ENCODE results near the gene ZMIZ1.
A peak's percentile ranks its signal among the peaks of the same experiment; 100 is the strongest.

The ZMIZ1 gene

GRCh38 chr10:79023240-79024162, 45.3 kb upstream of the ZMIZ1 start:
- Histone ChIP-seq H4K8ac (ENCODE audit: low read length) (no peak overlapping the region), H4K91ac (ENCODE audit: low read length) (no peak overlapping the region), H3K9me3 (ENCODE audit: control insufficient read depth, low read length) (no peaks in the 10 kb centered on the region), H2AK5ac (ENCODE audit: low read length, severe bottlenecking) (no peak overlapping the region), H3K36me3 (ENCODE audit: control insufficient read depth in 1 of 2, insufficient read depth in 2 of 2, low read depth in 1 of 2, low read length in 2 of 2) (no peaks in the 10 kb centered on the region), H2BK12ac (ENCODE audit: low read length in 2 of 2) (no peak overlapping the region), H3K27me3 (ENCODE audit: control insufficient read depth in 1 of 2, insufficient read depth in 1 of 2, low read length in 2 of 2) (peaks cover 0 to 21% of the 10 kb centered on the region in 2 experiments), H2AFZ (ENCODE audit: low read depth, low read length) (no peak overlapping the region), H3K14ac (ENCODE audit: low read length in 2 of 2) (no peak overlapping the region), H3K23ac (ENCODE audit: low read length in 2 of 2) (no peak overlapping the region), H3K4me3 (ENCODE audit: insufficient read depth in 1 of 2, low read depth in 1 of 2, low read length in 2 of 2) (no peak overlapping the region), H2BK120ac (ENCODE audit: low read depth, low read length) (no peak overlapping the region), H3K4ac (ENCODE audit: low read depth in 1 of 2, low read length in 2 of 2) (no peak overlapping the region), H3K4me2 (ENCODE audit: low read length, poor library complexity, severe bottlenecking) (no peak overlapping the region), H3K79me1 (replicated peaks; ENCODE audit: low read length, poor library complexity, severe bottlenecking) (no peaks in the 10 kb centered on the region), H3K27ac (ENCODE audit: low read length, poor library complexity, severe bottlenecking) (no peak overlapping the region), H2BK5ac (ENCODE audit: low read depth, low read length, poor library complexity, severe bottlenecking) (no peak overlapping the region), H3K9ac (ENCODE audit: low read length) (no peak overlapping the region), H3K4me1 (ENCODE audit: control insufficient read depth, insufficient read depth, low read depth, low read length) (peaks cover 4% of the 10 kb centered on the region), H2BK15ac (ENCODE audit: low read depth, poor library complexity, severe bottlenecking) (peak overlapping the region; percentile 20), H3K18ac (ENCODE audit: low read depth in 1 of 2, low read length in 2 of 2) (no peak overlapping the region)
- DNase-seq: no peak
- 90% methylated on average over 12 of the region's 13 CpGs for WGBS

- no peak overlapping the region for H3K27ac ChIP-seq (ENCODE audit: low read length, poor library complexity, severe bottlenecking)
- H3K14ac ChIP-seq (ENCODE audit: low read length in 2 of 2): no peak overlapping the region
- H3K36me3 ChIP-seq (ENCODE audit: control insufficient read depth in 1 of 2, insufficient read depth in 2 of 2, low read depth in 1 of 2, low read length in 2 of 2): no peaks in the 10 kb centered on the region
- H3K9ac ChIP-seq (ENCODE audit: low read length): no peak overlapping the region
- no peak overlapping the region for H3K4ac ChIP-seq (ENCODE audit: low read depth in 1 of 2, low read length in 2 of 2)
- H2BK5ac ChIP-seq (ENCODE audit: low read depth, low read length, poor library complexity, severe bottlenecking): no peak overlapping the region
- no peak for DNase-seq
- no peak overlapping the region for H3K18ac ChIP-seq (ENCODE audit: low read depth in 1 of 2, low read length in 2 of 2)
- peaks cover 0 to 24% of the 10 kb centered on the region in 2 experiments for H3K27me3 ChIP-seq (ENCODE audit: control insufficient read depth in 1 of 2, insufficient read depth in 1 of 2, low read length in 2 of 2)
- H2AFZ ChIP-seq (ENCODE audit: low read depth, low read length): no peak overlapping the region
- H3K4me2 ChIP-seq (ENCODE audit: low read length, poor library complexity, severe bottlenecking): no peak overlapping the region
- no peak overlapping the region for H2BK120ac ChIP-seq (ENCODE audit: low read depth, low read length)
- H4K91ac ChIP-seq (ENCODE audit: low read length): no peak overlapping the region
- no peak overlapping the region for H2AK5ac ChIP-seq (ENCODE audit: low read length, severe bottlenecking)
- no peak overlapping the region for H4K8ac ChIP-seq (ENCODE audit: low read length)
- no peak overlapping the region for H2BK15ac ChIP-seq (ENCODE audit: low read depth, poor library complexity, severe bottlenecking)
- H3K9me3 ChIP-seq (ENCODE audit: control insufficient read depth, low read length): no peaks in the 10 kb centered on the region
- H3K4me3 ChIP-seq (ENCODE audit: insufficient read depth in 1 of 2, low read depth in 1 of 2, low read length in 2 of 2): no peak overlapping the region
- H3K79me1 ChIP-seq (replicated peaks; ENCODE audit: low read length, poor library complexity, severe bottlenecking): no peaks in the 10 kb centered on the region
- H3K4me1 ChIP-seq (ENCODE audit: control insufficient read depth, insufficient read depth, low read depth, low read length): peaks cover 4% of the 10 kb centered on the region
- 92% methylated on average over 6 of the region's 6 CpGs for WGBS
- no peak overlapping the region for H2BK12ac ChIP-seq (ENCODE audit: low read length in 2 of 2)
- no peak overlapping the region for H3K23ac ChIP-seq (ENCODE audit: low read length in 2 of 2)
Observed at GRCh38 chr10:79024296-79024695, 44.5 kb upstream of the ZMIZ1 start.

- no peaks in the 10 kb centered on the region for H3K79me1 ChIP-seq (replicated peaks; ENCODE audit: low read length, poor library complexity, severe bottlenecking)
- H3K4ac ChIP-seq (ENCODE audit: low read depth in 1 of 2, low read length in 2 of 2): no peak overlapping the region
- H3K4me1 ChIP-seq (ENCODE audit: control insufficient read depth, insufficient read depth, low read depth, low read length): peaks cover 4% of the 10 kb centered on the region
- no peak overlapping the region for H3K4me3 ChIP-seq (ENCODE audit: insufficient read depth in 1 of 2, low read depth in 1 of 2, low read length in 2 of 2)
- H2BK120ac ChIP-seq (ENCODE audit: low read depth, low read length): no peak overlapping the region
- H2AFZ ChIP-seq (ENCODE audit: low read depth, low read length): no peak overlapping the region
- H3K9ac ChIP-seq (ENCODE audit: low read length): no peak overlapping the region
- H3K9me3 ChIP-seq (ENCODE audit: control insufficient read depth, low read length): no peaks in the 10 kb centered on the region
- no peak overlapping the region for H3K27ac ChIP-seq (ENCODE audit: low read length, poor library complexity, severe bottlenecking)
- H2BK15ac ChIP-seq (ENCODE audit: low read depth, poor library complexity, severe bottlenecking): no peak overlapping the region
- no peak overlapping the region for H2BK12ac ChIP-seq (ENCODE audit: low read length in 2 of 2)
- no peak overlapping the region for H3K14ac ChIP-seq (ENCODE audit: low read length in 2 of 2)
- no peaks in the 10 kb centered on the region for H3K36me3 ChIP-seq (ENCODE audit: control insufficient read depth in 1 of 2, insufficient read depth in 2 of 2, low read depth in 1 of 2, low read length in 2 of 2)
- no peak overlapping the region for H3K4me2 ChIP-seq (ENCODE audit: low read length, poor library complexity, severe bottlenecking)
- H2AK5ac ChIP-seq (ENCODE audit: low read length, severe bottlenecking): no peak overlapping the region
- H4K8ac ChIP-seq (ENCODE audit: low read length): no peak overlapping the region
- WGBS: 69% methylated on average over 5 of the region's 5 CpGs
- H3K18ac ChIP-seq (ENCODE audit: low read depth in 1 of 2, low read length in 2 of 2): peak overlapping the region in 1 of 2 experiments; percentile 5
- peaks cover 2 to 29% of the 10 kb centered on the region in 2 experiments for H3K27me3 ChIP-seq (ENCODE audit: control insufficient read depth in 1 of 2, insufficient read depth in 1 of 2, low read length in 2 of 2)
- no peak overlapping the region for H2BK5ac ChIP-seq (ENCODE audit: low read depth, low read length, poor library complexity, severe bottlenecking)
- DNase-seq: no peak
- no peak overlapping the region for H3K23ac ChIP-seq (ENCODE audit: low read length in 2 of 2)
- H4K91ac ChIP-seq (ENCODE audit: low read length): no peak overlapping the region
Observed at GRCh38 chr10:79024720-79025198, 44.0 kb upstream of the ZMIZ1 start.

GRCh38 chr10:79025199-79025832, 43.5 kb upstream of the ZMIZ1 start:
- Histone ChIP-seq H3K4me3 (ENCODE audit: insufficient read depth in 1 of 2, low read depth in 1 of 2, low read length in 2 of 2) (no peak overlapping the region), H2BK120ac (ENCODE audit: low read depth, low read length) (no peak overlapping the region), H3K27ac (ENCODE audit: low read length, poor library complexity, severe bottlenecking) (no peak overlapping the region), H2AFZ (ENCODE audit: low read depth, low read length) (no peak overlapping the region), H2AK5ac (ENCODE audit: low read length, severe bottlenecking) (no peak overlapping the region), H3K79me1 (replicated peaks; ENCODE audit: low read length, poor library complexity, severe bottlenecking) (no peaks in the 10 kb centered on the region), H3K4me1 (ENCODE audit: control insufficient read depth, insufficient read depth, low read depth, low read length) (peaks cover 4% of the 10 kb centered on the region), H2BK5ac (ENCODE audit: low read depth, low read length, poor library complexity, severe bottlenecking) (no peak overlapping the region), H4K8ac (ENCODE audit: low read length) (peak overlapping the region; percentile 57), H2BK12ac (ENCODE audit: low read length in 2 of 2) (peak overlapping the region in 1 of 2 experiments; percentile 6), H3K4ac (ENCODE audit: low read depth in 1 of 2, low read length in 2 of 2) (no peak overlapping the region), H3K14ac (ENCODE audit: low read length in 2 of 2) (peak overlapping the region in 1 of 2 experiments; percentile 23), H4K91ac (ENCODE audit: low read length) (peak overlapping the region; percentile 14), H3K23ac (ENCODE audit: low read length in 2 of 2) (no peak overlapping the region), H3K9ac (ENCODE audit: low read length) (no peak overlapping the region), H3K4me2 (ENCODE audit: low read length, poor library complexity, severe bottlenecking) (no peak overlapping the region), H2BK15ac (ENCODE audit: low read depth, poor library complexity, severe bottlenecking) (no peak overlapping the region), H3K36me3 (ENCODE audit: control insufficient read depth in 1 of 2, insufficient read depth in 2 of 2, low read depth in 1 of 2, low read length in 2 of 2) (no peaks in the 10 kb centered on the region), H3K18ac (ENCODE audit: low read depth in 1 of 2, low read length in 2 of 2) (peak overlapping the region; percentile 6 to 32), H3K9me3 (ENCODE audit: control insufficient read depth, low read length) (no peaks in the 10 kb centered on the region), H3K27me3 (ENCODE audit: control insufficient read depth in 1 of 2, insufficient read depth in 1 of 2, low read length in 2 of 2) (peaks cover 7 to 34% of the 10 kb centered on the region in 2 experiments)
- DNase-seq: no peak
- 47% methylated on average over 21 of the region's 22 CpGs for WGBS

Data from mesenchymal stem cell (in vitro differentiated cells and primary cell).